Measurements from ENCODE around the gene CCKAR.
"Not testable (repeated sequence)": the region's sequence is repeated elsewhere in the genome, so short reads cannot be mapped to it uniquely, and the experiment has no call there.

The CCKAR gene

DNA sequence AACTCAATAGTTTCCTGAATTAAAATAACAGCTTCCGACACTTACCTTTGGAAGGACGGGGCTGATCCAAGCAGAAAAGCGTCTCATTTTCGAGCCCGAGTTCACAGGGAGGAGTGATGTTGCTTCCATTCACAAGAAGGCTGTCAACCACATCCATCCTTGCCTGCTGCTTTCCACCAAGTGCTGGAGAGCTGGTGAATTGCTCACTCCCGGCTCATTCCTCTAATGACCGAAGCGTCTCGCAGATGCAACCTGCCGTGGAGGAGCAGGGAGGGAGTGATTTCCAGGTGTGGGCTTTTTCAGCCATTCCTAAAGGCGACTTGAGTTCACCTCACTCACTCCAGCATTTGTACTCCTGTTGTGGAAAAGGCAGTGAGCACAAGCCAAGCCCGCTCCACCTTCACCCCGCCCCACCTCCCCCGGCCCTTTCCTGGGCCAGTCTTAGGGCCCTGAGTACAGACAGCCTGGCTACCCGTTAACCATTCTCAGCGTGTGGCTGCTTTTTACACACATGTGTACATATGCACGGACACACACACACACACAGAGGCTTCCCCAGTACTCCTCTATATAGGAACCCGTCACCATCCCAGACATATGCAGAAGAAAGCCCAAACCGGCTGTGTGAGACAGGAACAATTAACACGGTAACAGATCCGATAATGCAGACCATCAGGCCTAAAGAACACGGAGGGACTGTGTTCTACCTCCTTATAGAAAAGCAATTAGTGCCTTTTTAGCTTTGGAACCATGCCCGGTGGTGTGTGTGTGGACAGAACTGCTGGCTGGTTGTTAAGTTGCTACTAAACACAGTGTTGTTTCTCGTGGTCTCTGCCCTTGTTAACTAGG lies at the start of gene CCKAR:
TSS of gene CCKAR (minus strand) at position 374 of the 849 bp plus-strand sequence. CDS start at position 157, 217 bp downstream.
- DNase-seq (ENCODE audit: low spot score) = no peak

DNA sequence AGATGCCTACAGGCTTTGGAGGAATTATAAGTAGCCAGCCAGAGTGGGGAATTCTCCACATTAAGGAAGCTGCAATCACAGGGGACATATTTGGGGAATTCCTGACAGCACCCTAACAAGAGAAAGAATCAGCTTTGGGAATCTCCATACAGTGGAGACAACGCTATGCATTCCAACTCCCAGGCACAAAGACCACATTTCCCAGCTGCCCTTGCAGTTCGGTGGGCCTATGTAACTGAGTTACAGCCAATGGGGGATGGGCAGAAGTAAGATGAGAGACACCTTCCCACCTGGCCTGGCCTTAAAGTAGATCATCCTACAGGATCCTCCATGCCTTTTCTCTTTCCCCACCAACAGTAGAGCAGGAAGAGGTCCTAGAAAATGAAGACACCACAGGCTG lies 43.4 kb upstream of the CCKAR start:
- DNase-seq (ENCODE audit: low spot score) = no peak

DNA sequence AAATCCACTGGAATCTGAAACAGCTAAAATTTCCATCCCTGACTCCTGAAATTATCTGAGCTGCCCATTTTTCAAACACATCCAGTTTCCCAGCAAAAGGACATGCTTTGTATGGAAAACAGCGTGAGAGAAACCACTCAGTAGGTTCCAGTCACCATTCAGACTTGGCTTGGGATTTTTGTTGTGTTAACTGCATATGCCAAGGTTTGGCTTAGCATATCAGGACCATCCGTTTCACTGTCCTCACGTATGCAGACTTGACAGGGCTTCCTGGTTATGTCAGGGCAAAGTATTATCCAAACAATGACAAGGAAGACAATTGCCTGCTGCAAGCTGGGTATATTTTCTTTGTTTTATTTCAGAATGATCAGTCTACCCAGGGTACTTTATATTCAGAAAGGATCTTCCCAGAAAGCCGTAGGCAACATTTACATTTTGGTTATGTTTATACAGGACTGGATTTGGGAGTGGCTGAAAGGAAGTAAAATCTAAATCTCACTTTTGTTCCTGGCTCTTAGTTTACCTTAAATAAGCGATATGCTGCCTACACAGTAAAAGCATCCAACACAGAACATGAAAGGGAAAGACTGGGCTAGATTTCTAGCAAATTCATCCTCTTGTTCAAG lies 41.3 kb upstream of the CCKAR start:
- no peak for DNase-seq (ENCODE audit: low spot score)

- DNase-seq (ENCODE audit: low spot score) = no peak
Measured at GRCh38 chr4:26530099-26530498, 39.8 kb upstream of the CCKAR start.

- DNase-seq (ENCODE audit: low spot score) = no peak
Measured at GRCh38 chr4:26529479-26529878, 39.2 kb upstream of the CCKAR start.

DNA sequence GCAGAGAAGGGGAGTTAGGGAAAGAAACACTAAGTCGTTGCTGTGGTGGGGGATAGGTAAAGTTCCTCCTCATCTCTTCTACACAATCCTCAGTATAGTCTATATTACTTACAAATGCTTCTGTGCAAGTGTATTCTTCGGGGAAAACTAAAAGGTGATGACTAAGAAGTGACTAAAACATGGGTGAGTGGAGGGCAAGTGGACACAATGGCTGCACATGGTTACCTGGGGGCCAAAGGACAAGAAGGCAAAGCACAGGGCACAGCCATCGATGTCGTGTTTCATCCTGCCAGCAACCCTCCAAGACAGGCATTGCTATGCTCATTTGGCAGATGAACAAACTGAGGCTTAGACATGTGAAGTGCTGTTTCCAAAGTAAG lies 35.5 kb upstream of the CCKAR start:
- DNase-seq (ENCODE audit: low spot score) = no peak

GRCh38 chr4:26525136-26525770 lies 35.0 kb upstream of the CCKAR start:
- DNase-seq (ENCODE audit: low spot score) = no peak

DNA sequence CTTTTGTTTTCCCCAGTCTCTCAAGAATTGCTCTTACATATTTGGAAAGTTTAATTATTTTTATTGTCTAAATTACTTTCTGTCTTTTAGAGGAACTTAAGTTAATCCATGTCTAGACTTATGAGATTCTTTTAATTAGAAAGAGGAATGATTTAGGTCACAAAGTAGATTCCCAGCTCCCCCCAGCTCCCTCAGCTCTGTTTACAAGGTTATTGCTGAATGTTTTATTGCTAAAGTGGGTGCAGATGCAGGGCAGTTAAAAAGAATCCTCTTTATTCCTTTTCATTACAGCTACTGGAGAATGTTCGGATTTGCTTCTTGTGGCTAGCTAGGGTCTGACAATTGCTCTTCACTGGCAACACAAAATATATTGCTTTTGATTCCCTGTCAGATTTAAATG lies 33.7 kb upstream of the CCKAR start:
- no peak for DNase-seq (ENCODE audit: low spot score)

- DNase-seq (ENCODE audit: low spot score) = no peak
Measured at GRCh38 chr4:26522478-26522877, 32.2 kb upstream of the CCKAR start.

DNA sequence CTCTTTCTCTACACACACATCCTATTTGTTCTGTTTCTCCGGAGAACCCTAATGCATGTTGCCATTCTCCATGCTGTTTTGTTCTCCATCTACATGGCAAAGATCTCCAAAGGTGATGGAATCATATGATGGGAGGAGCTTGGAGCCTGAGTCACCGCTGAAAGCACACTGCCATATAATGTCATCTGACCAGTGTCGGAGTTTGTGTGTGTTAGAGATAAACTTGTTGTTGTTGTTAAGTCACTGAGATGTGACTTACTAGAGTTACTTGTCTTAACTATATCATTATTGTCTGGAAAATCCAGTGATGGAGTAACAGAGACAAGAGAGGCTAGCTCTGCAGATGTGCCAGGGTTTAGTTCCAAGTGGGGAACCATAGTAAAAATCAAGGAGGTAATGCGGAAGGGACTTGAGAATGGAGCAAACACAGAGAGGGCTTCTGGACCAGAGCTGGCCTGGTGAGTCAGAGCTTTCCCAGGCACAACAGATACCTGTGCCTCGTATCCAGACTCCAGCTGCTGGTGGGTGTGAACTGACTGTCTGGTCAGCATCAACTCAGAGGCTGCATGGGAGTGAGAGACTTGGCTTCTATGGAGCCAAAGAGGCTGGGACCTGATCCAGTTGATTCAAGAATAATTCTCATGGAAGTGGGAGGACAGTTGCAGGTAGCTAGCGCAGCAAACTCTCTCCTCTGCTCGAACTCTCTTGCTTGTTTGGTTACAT lies 30.6 kb upstream of the CCKAR start:
- DNase-seq (ENCODE audit: low spot score) = no peak

DNA sequence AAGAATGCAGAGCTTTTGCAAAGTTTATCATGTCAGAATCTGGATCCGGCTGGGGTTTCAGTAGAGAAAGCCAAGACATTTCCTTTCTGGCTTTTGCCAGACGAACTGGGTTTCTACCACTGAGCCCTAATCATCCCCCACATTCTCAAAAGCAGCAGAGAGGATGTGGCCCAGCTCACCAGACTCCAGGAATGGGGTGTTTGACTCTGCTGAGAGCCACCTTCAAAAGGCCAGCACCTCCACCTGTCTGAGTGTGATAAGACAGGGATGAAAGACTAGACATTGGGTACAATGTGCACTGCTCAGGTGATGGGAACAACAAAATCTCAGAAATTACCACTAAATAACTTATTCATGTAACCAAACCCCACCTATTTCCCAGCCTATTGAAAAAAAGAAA lies 25.7 kb upstream of the CCKAR start:
- DNase-seq (ENCODE audit: low spot score) = no peak

DNA sequence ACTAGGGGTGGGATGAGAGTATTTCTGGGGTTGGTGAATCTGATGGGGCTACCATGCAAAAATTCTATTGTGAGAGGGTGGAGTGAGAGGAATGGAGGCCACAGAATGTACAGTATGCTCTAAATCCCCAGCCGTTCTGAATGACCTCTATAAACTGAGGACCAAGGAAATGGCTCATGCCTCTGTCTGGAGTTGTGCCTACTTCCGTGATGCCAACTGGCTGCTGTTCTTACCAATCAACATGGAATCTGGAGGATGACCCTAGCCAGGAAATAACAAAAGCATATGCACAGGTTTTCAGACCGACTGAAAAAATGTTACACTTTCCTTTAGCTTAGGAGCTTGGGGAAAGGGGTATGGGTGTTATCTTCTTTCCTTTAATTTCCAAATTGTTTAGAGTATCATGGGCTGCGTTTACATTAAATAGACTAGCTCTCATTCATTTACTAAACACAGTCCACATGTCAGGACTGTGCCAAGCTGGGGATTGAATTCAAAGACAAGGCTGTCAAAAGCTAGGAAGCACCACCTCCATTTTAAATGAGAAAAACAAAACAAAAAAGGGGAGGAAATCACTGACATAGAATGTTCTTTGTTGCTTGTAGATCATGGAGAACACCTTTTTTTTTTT lies 20.2 kb upstream of the CCKAR start:
- DNase-seq (ENCODE audit: low spot score) = no peak

- DNase-seq (ENCODE audit: low spot score) = no peak
Measured at GRCh38 chr4:26509681-26510333, 19.5 kb upstream of the CCKAR start.

DNA sequence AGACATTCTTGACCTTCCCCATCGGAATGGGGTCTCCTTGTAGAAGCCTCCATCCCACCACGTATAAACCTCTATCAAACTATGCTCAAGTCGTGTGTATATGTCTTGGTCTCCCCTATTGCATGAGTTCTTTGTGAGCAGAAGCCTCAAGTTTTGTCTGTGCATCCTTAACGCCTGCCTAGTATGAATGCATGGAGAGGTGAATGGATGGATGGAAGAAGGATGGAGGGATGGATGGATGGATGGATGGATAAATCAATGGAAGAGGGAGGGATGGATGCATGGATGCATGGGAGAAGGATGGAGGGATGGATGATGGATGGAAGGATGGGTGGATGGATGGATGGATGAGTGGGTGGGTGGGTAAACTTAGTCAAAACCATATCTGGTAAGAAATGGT lies 17.0 kb upstream of the CCKAR start:
- no peak for DNase-seq (ENCODE audit: low spot score)

- no peak for DNase-seq (ENCODE audit: low spot score)
Measured at GRCh38 chr4:26503844-26504243, 13.6 kb upstream of the CCKAR start.

- no peak for DNase-seq (ENCODE audit: low spot score)
Measured at GRCh38 chr4:26503427-26503826, 13.1 kb upstream of the CCKAR start.

DNA sequence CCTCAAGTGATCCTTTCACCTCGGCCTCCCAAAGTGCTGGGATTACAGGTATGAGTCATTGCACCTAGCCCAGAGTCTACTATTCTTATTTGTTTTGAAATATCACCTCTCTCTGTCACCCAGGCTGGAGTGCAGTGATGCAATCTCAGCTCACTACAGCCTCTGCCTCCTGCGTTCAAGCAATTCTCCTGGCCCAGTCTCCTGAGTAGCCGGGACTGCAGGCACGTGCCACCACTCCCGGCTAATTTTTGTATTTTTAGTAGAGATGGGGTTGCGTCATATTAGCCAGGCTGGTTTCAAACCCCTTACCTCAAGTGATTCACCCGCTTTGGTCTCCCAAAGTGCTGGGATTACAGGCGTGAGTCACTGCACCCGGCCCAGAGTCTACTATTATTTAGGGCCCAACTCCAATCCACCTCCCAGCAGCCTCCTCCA lies 10.3 kb upstream of the CCKAR start:
- not testable (repeated sequence) for DNase-seq (ENCODE audit: low spot score)

GRCh38 chr4:26496207-26496783 lies 6.0 kb upstream of the CCKAR start:
- no peak for DNase-seq (ENCODE audit: low spot score)

- no peak for DNase-seq (ENCODE audit: low spot score)
Measured at GRCh38 chr4:26493461-26493860, 3.2 kb upstream of the CCKAR start.

DNA sequence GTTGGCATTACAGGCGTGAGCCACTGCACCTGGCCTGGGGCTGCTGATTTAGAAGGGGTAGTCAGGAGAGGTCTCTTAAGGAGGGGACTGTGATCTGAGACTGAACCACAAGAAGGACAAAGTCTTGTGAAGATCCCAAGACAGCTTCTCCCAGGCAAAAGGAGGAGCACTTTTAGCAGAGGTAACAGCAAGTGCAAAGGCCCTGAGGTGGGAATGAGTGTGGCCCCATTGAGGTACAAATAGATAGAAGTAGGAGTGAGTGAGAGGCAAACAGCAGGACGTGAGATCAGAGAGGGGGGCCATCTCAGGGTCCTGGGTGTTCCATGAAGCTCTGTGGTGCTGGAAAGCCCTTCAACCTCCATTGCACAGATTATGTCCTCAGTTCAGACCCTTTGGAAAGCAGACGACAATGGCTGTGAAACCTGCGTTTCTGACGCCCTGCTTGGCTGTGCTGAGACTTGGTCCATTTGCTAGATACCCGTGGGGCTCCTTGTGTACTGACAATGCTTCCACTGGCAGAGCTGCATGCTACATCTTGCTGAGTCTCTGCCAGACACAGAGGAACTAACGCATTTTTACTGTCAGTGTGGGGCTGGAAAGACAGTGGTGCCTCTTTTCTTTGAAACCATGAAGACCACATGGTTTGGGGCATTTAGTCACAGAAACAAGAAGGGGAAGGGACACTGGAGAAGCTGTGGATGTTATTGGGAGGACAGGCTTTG lies 1.3 kb upstream of the CCKAR start:
- no peak for DNase-seq (ENCODE audit: low spot score)

DNA sequence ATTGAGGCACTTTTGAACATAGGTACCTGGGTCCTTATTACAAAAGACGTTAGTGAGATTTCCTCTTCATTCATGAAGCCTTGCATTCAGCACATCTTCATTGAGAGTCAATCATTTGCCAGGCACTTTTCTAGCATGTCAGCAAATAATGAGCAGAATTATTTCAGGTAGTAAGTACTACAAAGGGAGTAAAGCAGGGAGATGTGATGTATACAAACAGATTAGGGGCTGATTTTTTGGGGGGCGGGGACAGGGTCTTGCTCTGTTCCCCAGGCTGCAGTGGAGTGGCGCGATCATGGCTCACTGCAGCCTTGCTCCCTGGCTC lies 638 bp upstream of the CCKAR start:
- DNase-seq (ENCODE audit: low spot score) = no peak

All from CD4-positive, alpha-beta T cell treated with Interleukin-6 at 100 ng/mL for 8 hours (primary cell).